Measurements from ENCODE around the gene WARS2. TPM values are rescaled to one million over a fixed set of nuclear protein-coding genes. Genes with fewer than 3 reads are reported as not detected.

WARS2 gene
- total RNA-seq, 1 donor from 2014 or later: 20.2 TPM

- Mint-ChIP-seq H3K9me3 (peaks cover 3% of the 10 kb centered on the region), H3K27me3 (peaks cover 33% of the 10 kb centered on the region), H3K36me3 (ENCODE audit: low read depth) (peaks cover 3% of the 10 kb centered on the region), H3K4me3 (no peak overlapping the region), H3K4me1 (peaks cover 3% of the 10 kb centered on the region), H3K27ac (no peak overlapping the region)
- intact Hi-C loops (cut with micrococcal nuclease): no loop called here
- no peak for DNase-seq
Observed at GRCh38 chr1:119012383-119012782, 128.1 kb downstream of the WARS2 start.

GRCh38 chr1:119011706-119012105 is 128.7 kb downstream of the WARS2 start:
- intact Hi-C loops (cut with micrococcal nuclease): no loop called here
- no peak for DNase-seq
- Mint-ChIP-seq H3K27me3 (peaks cover 37% of the 10 kb centered on the region), H3K9me3 (peaks cover 3% of the 10 kb centered on the region), H3K4me3 (no peak overlapping the region), H3K4me1 (peaks cover 3% of the 10 kb centered on the region), H3K27ac (no peak overlapping the region), H3K36me3 (ENCODE audit: low read depth) (peaks cover 3% of the 10 kb centered on the region)

GRCh38 chr1:119011116-119011515 is 129.3 kb downstream of the WARS2 start:
- H3K4me3 Mint-ChIP-seq: no peak overlapping the region
- no peak for DNase-seq
- H3K4me1 Mint-ChIP-seq: peaks cover 3% of the 10 kb centered on the region
- intact Hi-C loops (cut with micrococcal nuclease): no loop called here
- peaks cover 5% of the 10 kb centered on the region for H3K36me3 Mint-ChIP-seq (ENCODE audit: low read depth)
- H3K9me3 Mint-ChIP-seq: peaks cover 3% of the 10 kb centered on the region
- H3K27ac Mint-ChIP-seq: no peak overlapping the region
- peaks cover 42% of the 10 kb centered on the region for H3K27me3 Mint-ChIP-seq

GRCh38 chr1:119010201-119010600 is 130.3 kb downstream of the WARS2 start:
- Mint-ChIP-seq H3K4me3 (no peak overlapping the region), H3K36me3 (ENCODE audit: low read depth) (peaks cover 8% of the 10 kb centered on the region), H3K4me1 (peaks cover 5% of the 10 kb centered on the region), H3K9me3 (peaks cover 7% of the 10 kb centered on the region), H3K27me3 (peaks cover 50% of the 10 kb centered on the region), H3K27ac (no peak overlapping the region)
- intact Hi-C loops (cut with micrococcal nuclease): no loop called here
- no peak for DNase-seq

- no peak for DNase-seq
- H3K36me3 Mint-ChIP-seq (ENCODE audit: low read depth): peaks cover 8% of the 10 kb centered on the region
- peaks cover 5% of the 10 kb centered on the region for H3K4me1 Mint-ChIP-seq
- peaks cover 7% of the 10 kb centered on the region for H3K9me3 Mint-ChIP-seq
- peaks cover 56% of the 10 kb centered on the region for H3K27me3 Mint-ChIP-seq
- no peak overlapping the region for H3K4me3 Mint-ChIP-seq
- intact Hi-C loops (cut with micrococcal nuclease): no loop called here
- no peak overlapping the region for H3K27ac Mint-ChIP-seq
Observed at GRCh38 chr1:119009312-119009655, 131.2 kb downstream of the WARS2 start.

GRCh38 chr1:119008483-119009311 is 131.8 kb downstream of the WARS2 start:
- Mint-ChIP-seq H3K27me3 (peaks cover 62% of the 10 kb centered on the region), H3K27ac (peak overlapping the region; percentile 21), H3K9me3 (peaks cover 7% of the 10 kb centered on the region), H3K36me3 (ENCODE audit: low read depth) (peaks cover 8% of the 10 kb centered on the region), H3K4me3 (peak overlapping the region; percentile 53), H3K4me1 (peaks cover 5% of the 10 kb centered on the region)
- intact Hi-C loops (cut with micrococcal nuclease): no loop called here
- peak; percentile 71 for DNase-seq

GRCh38 chr1:119007670-119008482 is 132.6 kb downstream of the WARS2 start:
- peaks cover 70% of the 10 kb centered on the region for H3K27me3 Mint-ChIP-seq
- no peak overlapping the region for H3K4me3 Mint-ChIP-seq
- peaks cover 5% of the 10 kb centered on the region for H3K4me1 Mint-ChIP-seq
- intact Hi-C loops (cut with micrococcal nuclease): loop anchor here (1.0 kb wide), 1 partner anchor 23 kb away; no protein-coding TSS in a partner anchor
- no peak for DNase-seq
- no peak overlapping the region for H3K27ac Mint-ChIP-seq
- peaks cover 7% of the 10 kb centered on the region for H3K9me3 Mint-ChIP-seq
- peaks cover 8% of the 10 kb centered on the region for H3K36me3 Mint-ChIP-seq (ENCODE audit: low read depth)

GRCh38 chr1:119007339-119007669 is 133.1 kb downstream of the WARS2 start:
- intact Hi-C loops (cut with micrococcal nuclease): loop anchor here (1.0 kb wide), 1 partner anchor 22 kb away; no protein-coding TSS in a partner anchor

GRCh38 chr1:119006406-119007279 is 133.8 kb downstream of the WARS2 start:
- Mint-ChIP-seq H3K4me1 (peaks cover 11% of the 10 kb centered on the region), H3K27ac (peak overlapping the region; percentile 76), H3K4me3 (peak overlapping the region; percentile 17), H3K36me3 (ENCODE audit: low read depth) (peaks cover 8% of the 10 kb centered on the region), H3K27me3 (peaks cover 75% of the 10 kb centered on the region), H3K9me3 (peaks cover 12% of the 10 kb centered on the region)
- intact Hi-C loops (cut with micrococcal nuclease): loop anchor here (1.0 kb wide), 1 partner anchor 21 kb away; no protein-coding TSS in a partner anchor
- no peak for DNase-seq

More at GRCh38 chr1:119007339-119007669, 133.1 kb downstream of the WARS2 start:
- H3K27ac Mint-ChIP-seq: no peak overlapping the region
- H3K27me3 Mint-ChIP-seq: peaks cover 72% of the 10 kb centered on the region
- H3K4me1 Mint-ChIP-seq: peaks cover 6% of the 10 kb centered on the region
- no peak for DNase-seq
- H3K36me3 Mint-ChIP-seq (ENCODE audit: low read depth): peaks cover 8% of the 10 kb centered on the region
- H3K4me3 Mint-ChIP-seq: no peak overlapping the region
- peaks cover 7% of the 10 kb centered on the region for H3K9me3 Mint-ChIP-seq

- Mint-ChIP-seq H3K9me3 (peaks cover 12% of the 10 kb centered on the region), H3K27me3 (peaks cover 77% of the 10 kb centered on the region), H3K4me3 (no peak overlapping the region), H3K36me3 (ENCODE audit: low read depth) (peaks cover 8% of the 10 kb centered on the region), H3K27ac (peak overlapping the region; percentile 61), H3K4me1 (peaks cover 11% of the 10 kb centered on the region)
- intact Hi-C loops (cut with micrococcal nuclease): no loop called here
- no peak for DNase-seq
Observed at GRCh38 chr1:119005724-119006405, 134.6 kb downstream of the WARS2 start.

- H3K9me3 Mint-ChIP-seq: peaks cover 12% of the 10 kb centered on the region
- intact Hi-C loops (cut with micrococcal nuclease): no loop called here
- H3K27me3 Mint-ChIP-seq: peaks cover 77% of the 10 kb centered on the region
- peaks cover 11% of the 10 kb centered on the region for H3K4me1 Mint-ChIP-seq
- peaks cover 8% of the 10 kb centered on the region for H3K36me3 Mint-ChIP-seq (ENCODE audit: low read depth)
- H3K4me3 Mint-ChIP-seq: no peak overlapping the region
- DNase-seq: no peak
- H3K27ac Mint-ChIP-seq: no peak overlapping the region
Observed at GRCh38 chr1:119004781-119005180, 135.7 kb downstream of the WARS2 start.

- Mint-ChIP-seq H3K27ac (no peak overlapping the region), H3K4me3 (no peak overlapping the region), H3K9me3 (peaks cover 12% of the 10 kb centered on the region), H3K4me1 (peaks cover 11% of the 10 kb centered on the region), H3K27me3 (peaks cover 78% of the 10 kb centered on the region), H3K36me3 (ENCODE audit: low read depth) (peaks cover 8% of the 10 kb centered on the region)
- DNase-seq: no peak
- intact Hi-C loops (cut with micrococcal nuclease): no loop called here
Observed at GRCh38 chr1:119004129-119004527, 136.3 kb downstream of the WARS2 start.

Measured in activated CD4-positive, alpha-beta T cell treated with anti-CD3 and anti-CD28 coated beads, Interleukin-2, amount 10 ng/mL, durations not matched to agents 24 days and 14 days (primary cell).